CD14-positive monocyte (primary cell): ENCODE measurements around the gene APC. TPM values are rescaled to one million over a fixed set of nuclear protein-coding genes. Genes with fewer than 3 reads are reported as not detected.
A peak's percentile ranks its signal among the peaks of the same experiment; 100 is the strongest.

Experiments used
- DNase-seq, 3 donors: peaks; one replicate each; pipeline ENCODE4 v3.0.0-alpha.2; 2011 to 2022
- H2AFZ ChIP-seq: 2 replicates; pipeline ENCODE4 v1.6.0; 2012; ENCODE audit warnings: mild to moderate bottlenecking, low read depth, low read length, inconsistent platforms; ENCODE audit not compliant: insufficient read depth, poor library complexity, severe bottlenecking
- H3K27ac ChIP-seq, 2 donors: 1 replicate in 1 of 2; 2 replicates in 1 of 2; pipeline ENCODE4 v1.5.1; 2012 to 2013; ENCODE audit warnings: low read length in 2 of 2, control low read depth in 1 of 2, inconsistent platforms in 1 of 2, low read depth in 1 of 2, mild to moderate bottlenecking in 1 of 2
- H3K27me3 ChIP-seq, 2 donors: one replicate each; pipeline versions ENCODE4 v1.6.0 to v1.6.1; 2011 to 2013; ENCODE audit warnings: low read length in 2 of 2; ENCODE audit not compliant: control insufficient read depth in 2 of 2, insufficient read depth in 2 of 2
- H3K36me3 ChIP-seq, 2 donors: replicated peaks in 1 of 2; 1 replicate in 1 of 2; 2 replicates in 1 of 2; pipeline versions ENCODE4 v1.5.1 to v1.6.1; 2012 to 2013; ENCODE audit warnings: low read length in 2 of 2, control low read depth in 1 of 2, inconsistent platforms in 1 of 2, mild to moderate bottlenecking in 1 of 2; ENCODE audit not compliant: insufficient read depth in 2 of 2, control insufficient read depth in 1 of 2
- H3K4me1 ChIP-seq, 2 donors: 1 replicate in 1 of 2; 2 replicates in 1 of 2; pipeline versions ENCODE4 v1.5.1 to v1.6.1; 2012 to 2013; ENCODE audit warnings: low read length in 2 of 2, control low read depth in 1 of 2, inconsistent platforms in 1 of 2, mild to moderate bottlenecking in 1 of 2, moderate library complexity in 1 of 2; ENCODE audit not compliant: insufficient read depth in 2 of 2, control insufficient read depth in 1 of 2
- H3K4me2 ChIP-seq: replicated peaks from 2 replicates; pipeline ENCODE3; 2012; ENCODE audit warnings: low read length, moderate library complexity, mild to moderate bottlenecking; ENCODE audit not compliant: poor library complexity, severe bottlenecking; ENCODE audit errors: extremely low read depth
- H3K4me3 ChIP-seq, 3 experiments: fragments of 200-600 bp in 1 of 3; sonication (generic) in 1 of 3; replicated peaks in 1 of 3; 1 replicate in 2 of 3; 2 replicates in 1 of 3; pipeline ENCODE4 v1.5.1; 2011 to 2013; ENCODE audit warnings: low read length in 3 of 3, mild to moderate bottlenecking in 3 of 3, control low read depth in 2 of 3, low read depth in 2 of 3, inconsistent platforms in 1 of 3, moderate library complexity in 1 of 3
- H3K79me2 ChIP-seq: 2 replicates; pipeline ENCODE4 v1.6.0; 2012; ENCODE audit warnings: mild to moderate bottlenecking, control low read depth, inconsistent platforms, low read length, moderate library complexity; ENCODE audit not compliant: insufficient read depth
- H3K9ac ChIP-seq: 2 replicates; pipeline ENCODE4 v1.6.0; 2017; ENCODE audit warnings: low read length, mild to moderate bottlenecking; ENCODE audit not compliant: insufficient read depth, poor library complexity, severe bottlenecking
- H3K9me3 ChIP-seq, 2 donors: replicated peaks in 1 of 2; 1 replicate in 1 of 2; 2 replicates in 1 of 2; pipeline versions ENCODE4 v1.5.1 to v1.6.1; 2012 to 2013; ENCODE audit warnings: low read length in 2 of 2, control low read depth in 1 of 2; ENCODE audit not compliant: control insufficient read depth in 1 of 2, insufficient read depth in 1 of 2
- H4K20me1 ChIP-seq: 2 replicates; pipeline ENCODE4 v1.6.0; 2012; ENCODE audit warnings: mild to moderate bottlenecking, low read length, control low read depth, moderate library complexity; ENCODE audit not compliant: insufficient read depth
- H3K27ac Mint-ChIP-seq, 7 donors: one replicate each; pipeline ENCODE4 v1.8.0; 2020; ENCODE audit warnings: mild to moderate bottlenecking in 7 of 7, mixed read lengths in 7 of 7, moderate library complexity in 6 of 7, inconsistent platforms in 2 of 7
- H3K27me3 Mint-ChIP-seq, 3 donors: one replicate each; pipeline ENCODE4 v1.8.0; 2021 to 2022; ENCODE audit warnings: low read depth in 3 of 3, mild to moderate bottlenecking in 3 of 3, mixed read lengths in 3 of 3, moderate library complexity in 3 of 3, inconsistent platforms in 1 of 3
- H3K36me3 Mint-ChIP-seq, 2 donors: one replicate each; pipeline ENCODE4 v1.8.0; 2020; ENCODE audit warnings: mixed read lengths in 2 of 2, inconsistent platforms in 1 of 2, mild to moderate bottlenecking in 1 of 2
- H3K4me1 Mint-ChIP-seq: one replicate; pipeline ENCODE4 v1.8.0; 2020; ENCODE audit warnings: mild to moderate bottlenecking, mixed read lengths
- H3K4me3 Mint-ChIP-seq, 2 donors: one replicate each; pipeline ENCODE4 v1.8.0; 2020; ENCODE audit warnings: mild to moderate bottlenecking in 2 of 2, mixed read lengths in 2 of 2, moderate library complexity in 1 of 2
- H3K9me3 Mint-ChIP-seq, 7 donors: one replicate each; pipeline ENCODE4 v1.8.0; 2020 to 2022; ENCODE audit warnings: mixed read lengths in 7 of 7, mild to moderate bottlenecking in 6 of 7, moderate library complexity in 6 of 7, inconsistent platforms in 2 of 7
- WGBS: methylation state at CpG from one replicate; pipeline ENCODE4 v1.1.5; 2013; ENCODE audit warnings: missing lambda C conversion rate; ENCODE audit not compliant: insufficient coverage; 5-methylcytosine and 5-hydroxymethylcytosine counted together
- intact Hi-C, 2 donors: fragments of 100-400 bp; cut with micrococcal nuclease; formaldehyde crosslinking; loops; one replicate each; pipeline versions ENCODE4 v1.15.0 to v1.15.1; 2023
- polyA plus RNA-seq, 3 donors: library from polyadenylated mRNA; depleted of rRNA in 1 of 3; unstranded in 2 of 3; stranded (reverse) in 1 of 3; fragments of 300-500 nt in 2 of 3; fragments of >200 nt in 1 of 3; fragmentation: Illumina TruSeq in 2 of 3; gene quantifications; 1 replicate in 2 of 3; 2 replicates in 1 of 3; pipeline ENCODE4 v1.2.3, GENCODE V29; 2012 to 2021
- TF ChIP-seq, protein P1 (sequence below): fragments of 200-600 bp; IDR thresholded peaks from one replicate; pipeline ENCODE4 v1.8.0; 2022; ENCODE audit warnings: antibody characterized with exemption, mild to moderate bottlenecking

Gene APC
- polyA plus RNA-seq, 3 donors, result 6.5 to 13.6 (median 9.0) TPM

DNA sequence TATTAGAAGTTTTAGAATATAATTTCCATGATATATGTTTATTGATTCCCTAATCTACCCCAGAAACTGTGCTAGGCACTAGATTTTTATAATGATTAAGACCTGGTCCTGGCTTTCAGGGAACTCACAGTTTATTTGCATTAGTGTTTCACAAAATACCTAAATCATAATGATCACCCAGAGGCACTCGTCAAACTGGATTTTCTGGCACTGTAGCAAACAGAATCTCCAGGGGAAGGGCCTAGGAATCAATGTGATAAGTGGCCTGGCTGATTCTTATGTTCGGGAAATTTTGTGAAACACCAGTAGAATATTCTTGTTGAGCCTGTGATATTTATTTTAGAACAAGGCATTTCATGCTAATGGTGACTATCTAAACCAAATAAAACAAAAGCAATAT is 86.0 kb downstream of the APC start:
- TF ChIP-seq, protein P1, sequence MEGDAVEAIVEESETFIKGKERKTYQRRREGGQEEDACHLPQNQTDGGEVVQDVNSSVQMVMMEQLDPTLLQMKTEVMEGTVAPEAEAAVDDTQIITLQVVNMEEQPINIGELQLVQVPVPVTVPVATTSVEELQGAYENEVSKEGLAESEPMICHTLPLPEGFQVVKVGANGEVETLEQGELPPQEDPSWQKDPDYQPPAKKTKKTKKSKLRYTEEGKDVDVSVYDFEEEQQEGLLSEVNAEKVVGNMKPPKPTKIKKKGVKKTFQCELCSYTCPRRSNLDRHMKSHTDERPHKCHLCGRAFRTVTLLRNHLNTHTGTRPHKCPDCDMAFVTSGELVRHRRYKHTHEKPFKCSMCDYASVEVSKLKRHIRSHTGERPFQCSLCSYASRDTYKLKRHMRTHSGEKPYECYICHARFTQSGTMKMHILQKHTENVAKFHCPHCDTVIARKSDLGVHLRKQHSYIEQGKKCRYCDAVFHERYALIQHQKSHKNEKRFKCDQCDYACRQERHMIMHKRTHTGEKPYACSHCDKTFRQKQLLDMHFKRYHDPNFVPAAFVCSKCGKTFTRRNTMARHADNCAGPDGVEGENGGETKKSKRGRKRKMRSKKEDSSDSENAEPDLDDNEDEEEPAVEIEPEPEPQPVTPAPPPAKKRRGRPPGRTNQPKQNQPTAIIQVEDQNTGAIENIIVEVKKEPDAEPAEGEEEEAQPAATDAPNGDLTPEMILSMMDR, result no peak
- H3K27ac Mint-ChIP-seq, result peak overlapping the region in 2 of 7 donors; percentile 46 to 62
- Histone ChIP-seq H4K20me1 (no peaks in the 10 kb centered on the region), H3K4me1 (no peaks in the 10 kb centered on the region), H3K4me3 (no peak overlapping the region), H3K27ac (peak overlapping the region in 1 of 2 donors; percentile 1), H3K79me2 (no peaks in the 10 kb centered on the region), H3K27me3 (no peaks in the 10 kb centered on the region), H3K9me3 (no peaks in the 10 kb centered on the region), H3K36me3 (peaks cover 69 to 94% of the 10 kb centered on the region in 2 donors), H2AFZ (no peak overlapping the region), H3K9ac (no peak overlapping the region), H3K4me2 (no peak overlapping the region)
- peaks cover 77 to 91% of the 10 kb centered on the region in 2 donors for H3K36me3 Mint-ChIP-seq
- H3K4me3 Mint-ChIP-seq, result no peak overlapping the region
- DNase-seq, result no peak
- WGBS, result no CpG with 5 or more reads among the region's 2 CpGs
- H3K4me1 Mint-ChIP-seq, result no peaks in the 10 kb centered on the region
- no peaks in the 10 kb centered on the region for H3K9me3 Mint-ChIP-seq
- intact Hi-C loops, result no loop called here
- H3K27me3 Mint-ChIP-seq, result no peaks in the 10 kb centered on the region

DNA sequence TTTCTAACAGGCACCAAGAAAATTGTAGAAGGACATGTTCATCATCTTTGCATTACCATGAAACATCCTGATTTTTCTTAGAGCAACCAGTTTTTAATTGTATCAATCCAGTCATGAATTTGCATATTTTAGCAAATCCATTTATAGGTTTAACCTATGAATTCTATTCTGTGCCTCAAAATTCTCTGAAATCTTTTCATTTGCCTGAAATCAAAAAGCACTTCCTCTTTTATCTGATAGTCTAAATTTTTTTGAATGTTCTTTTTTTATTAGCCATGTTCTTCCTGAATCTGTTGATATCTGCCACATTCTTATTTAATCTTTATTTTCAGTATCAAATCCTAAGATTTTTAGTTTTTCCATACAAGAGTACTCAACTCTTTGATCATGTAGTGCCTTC is 86.5 kb downstream of the APC start:
- Histone ChIP-seq H3K4me3 (no peak overlapping the region), H4K20me1 (no peaks in the 10 kb centered on the region), H3K79me2 (no peaks in the 10 kb centered on the region), H3K4me1 (no peaks in the 10 kb centered on the region), H2AFZ (no peak overlapping the region), H3K36me3 (peaks cover 70 to 94% of the 10 kb centered on the region in 2 donors), H3K9me3 (no peaks in the 10 kb centered on the region), H3K9ac (no peak overlapping the region), H3K27ac (peak overlapping the region in 1 of 2 donors; percentile 1), H3K27me3 (no peaks in the 10 kb centered on the region), H3K4me2 (no peak overlapping the region)
- Mint-ChIP-seq H3K9me3 (no peaks in the 10 kb centered on the region), H3K4me1 (no peaks in the 10 kb centered on the region), H3K4me3 (no peak overlapping the region), H3K27me3 (no peaks in the 10 kb centered on the region), H3K36me3 (peaks cover 77 to 91% of the 10 kb centered on the region in 2 donors), H3K27ac (peak overlapping the region in 1 of 7 donors; percentile 22)
- intact Hi-C loops, result no loop called here
- TF ChIP-seq, protein P1, result no peak
- DNase-seq, result no peak
